SU-DHL-6 (cell line): ENCODE measurements around the gene PLIN4.

Experiments used
- EZH2phosphoT487 ChIP-seq: fragments of 200-600 bp; sonication (generic), shearing (Covaris generic); conservative IDR thresholded peaks from 2 replicates; pipeline ENCODE4 v1.6.1; 2018; ENCODE audit warnings: mild to moderate bottlenecking, antibody characterized with exemption, low read length, moderate library complexity, mixed read lengths
- TF ChIP-seq, protein P1 (sequence below): fragments of 200-600 bp; sonication (generic); IDR thresholded peaks from one replicate; pipeline ENCODE4 v1.5.1; 2017; ENCODE audit warnings: antibody characterized with exemption, mild to moderate bottlenecking, low read length, moderate library complexity; ENCODE audit not compliant: insufficient read depth, poor library complexity, severe bottlenecking

DNA sequence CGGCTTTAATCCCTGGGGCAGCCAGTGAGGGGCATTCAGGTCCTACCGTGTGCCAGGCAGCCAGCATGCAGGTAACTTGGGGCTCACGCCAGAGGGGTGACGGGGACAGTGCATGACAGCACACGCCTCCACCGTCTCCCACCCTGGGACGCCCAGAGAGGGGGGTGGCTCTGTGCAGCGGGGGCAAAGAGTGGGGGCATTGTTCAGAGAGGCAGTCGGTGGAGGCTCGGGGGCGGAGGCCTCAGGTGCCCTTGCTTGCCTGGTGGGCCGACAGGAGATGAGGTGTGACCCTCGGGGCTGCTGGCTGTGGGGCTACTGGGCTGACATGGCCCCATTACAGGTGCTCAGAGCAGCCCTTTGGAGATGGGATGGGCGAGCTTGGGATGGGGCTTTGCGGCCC is 18.4 kb downstream of the PLIN4 start:
- TF ChIP-seq, protein P1, sequence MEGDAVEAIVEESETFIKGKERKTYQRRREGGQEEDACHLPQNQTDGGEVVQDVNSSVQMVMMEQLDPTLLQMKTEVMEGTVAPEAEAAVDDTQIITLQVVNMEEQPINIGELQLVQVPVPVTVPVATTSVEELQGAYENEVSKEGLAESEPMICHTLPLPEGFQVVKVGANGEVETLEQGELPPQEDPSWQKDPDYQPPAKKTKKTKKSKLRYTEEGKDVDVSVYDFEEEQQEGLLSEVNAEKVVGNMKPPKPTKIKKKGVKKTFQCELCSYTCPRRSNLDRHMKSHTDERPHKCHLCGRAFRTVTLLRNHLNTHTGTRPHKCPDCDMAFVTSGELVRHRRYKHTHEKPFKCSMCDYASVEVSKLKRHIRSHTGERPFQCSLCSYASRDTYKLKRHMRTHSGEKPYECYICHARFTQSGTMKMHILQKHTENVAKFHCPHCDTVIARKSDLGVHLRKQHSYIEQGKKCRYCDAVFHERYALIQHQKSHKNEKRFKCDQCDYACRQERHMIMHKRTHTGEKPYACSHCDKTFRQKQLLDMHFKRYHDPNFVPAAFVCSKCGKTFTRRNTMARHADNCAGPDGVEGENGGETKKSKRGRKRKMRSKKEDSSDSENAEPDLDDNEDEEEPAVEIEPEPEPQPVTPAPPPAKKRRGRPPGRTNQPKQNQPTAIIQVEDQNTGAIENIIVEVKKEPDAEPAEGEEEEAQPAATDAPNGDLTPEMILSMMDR: no peak
- no peak for TF ChIP-seq EZH2phosphoT487
